Loucy (cell line): ENCODE measurements around the gene MET.

Experiments
- EZH2phosphoT487 ChIP-seq: fragments of 200-600 bp; IDR thresholded peaks from 2 replicates; pipeline ENCODE4 v1.6.1; 2018; ENCODE audit warnings: antibody characterized with exemption, mild to moderate bottlenecking, moderate library complexity, borderline replicate concordance
- TF ChIP-seq, protein P1 (sequence below): fragments of 200-600 bp; sonication (generic); conservative IDR thresholded peaks from 2 replicates; pipeline ENCODE4 v1.5.1; 2014; ENCODE audit warnings: mild to moderate bottlenecking, antibody characterized with exemption, low read length

DNA sequence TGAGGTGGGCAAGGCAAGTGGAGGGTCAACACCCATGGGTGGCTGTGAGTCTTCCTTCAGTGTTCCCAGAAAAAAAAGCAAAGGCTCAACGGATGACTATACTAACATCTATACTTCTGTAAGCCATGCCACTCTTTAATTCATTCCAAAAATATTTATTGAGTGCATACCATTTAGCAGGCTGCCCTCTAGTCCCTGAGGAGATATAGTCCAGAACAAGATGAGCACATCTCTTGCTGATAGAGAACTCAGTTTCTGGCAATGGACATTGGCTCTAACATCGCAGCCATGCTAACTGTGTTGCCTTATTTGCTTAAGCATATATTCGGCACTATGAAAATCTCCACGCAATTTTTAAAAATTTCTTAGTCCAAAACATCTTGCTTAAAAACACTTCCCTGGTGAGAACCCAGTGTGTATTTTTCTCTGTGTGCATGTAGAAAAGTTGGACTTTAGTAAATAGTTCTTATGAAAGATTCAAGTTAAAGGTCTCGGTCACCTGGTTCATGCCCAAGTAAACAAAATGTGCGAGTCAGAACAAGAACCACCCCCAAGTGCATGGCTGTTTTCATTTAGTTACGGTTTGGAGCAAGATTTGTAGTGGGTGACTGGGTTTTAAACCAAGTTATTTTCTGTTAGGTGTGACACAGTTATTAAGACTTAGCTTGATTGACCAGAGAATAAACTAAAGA is 69.8 kb downstream of the MET start:
- TF ChIP-seq, protein P1, sequence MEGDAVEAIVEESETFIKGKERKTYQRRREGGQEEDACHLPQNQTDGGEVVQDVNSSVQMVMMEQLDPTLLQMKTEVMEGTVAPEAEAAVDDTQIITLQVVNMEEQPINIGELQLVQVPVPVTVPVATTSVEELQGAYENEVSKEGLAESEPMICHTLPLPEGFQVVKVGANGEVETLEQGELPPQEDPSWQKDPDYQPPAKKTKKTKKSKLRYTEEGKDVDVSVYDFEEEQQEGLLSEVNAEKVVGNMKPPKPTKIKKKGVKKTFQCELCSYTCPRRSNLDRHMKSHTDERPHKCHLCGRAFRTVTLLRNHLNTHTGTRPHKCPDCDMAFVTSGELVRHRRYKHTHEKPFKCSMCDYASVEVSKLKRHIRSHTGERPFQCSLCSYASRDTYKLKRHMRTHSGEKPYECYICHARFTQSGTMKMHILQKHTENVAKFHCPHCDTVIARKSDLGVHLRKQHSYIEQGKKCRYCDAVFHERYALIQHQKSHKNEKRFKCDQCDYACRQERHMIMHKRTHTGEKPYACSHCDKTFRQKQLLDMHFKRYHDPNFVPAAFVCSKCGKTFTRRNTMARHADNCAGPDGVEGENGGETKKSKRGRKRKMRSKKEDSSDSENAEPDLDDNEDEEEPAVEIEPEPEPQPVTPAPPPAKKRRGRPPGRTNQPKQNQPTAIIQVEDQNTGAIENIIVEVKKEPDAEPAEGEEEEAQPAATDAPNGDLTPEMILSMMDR: no peak
- no peak for TF ChIP-seq EZH2phosphoT487
